ENCODE data around the gene AAMDC. TPM values are rescaled to one million over a fixed set of nuclear protein-coding genes. Genes with fewer than 3 reads are reported as not detected.
A peak's percentile ranks its signal among the peaks of the same experiment; 100 is the strongest.
"Not testable (repeated sequence)": the region's sequence is repeated elsewhere in the genome, so short reads cannot be mapped to it uniquely, and the experiment has no call there.

Gene AAMDC
- total RNA-seq, 2 donors from 2014 or later = 103 to 113 TPM

- no peak for TF ChIP-seq CTCF (IDR thresholded peaks at IDR 0.05)
- no peaks in the 10 kb centered on the region for H3K9me3 ChIP-seq
- H3K27me3 ChIP-seq = no peaks in the 10 kb centered on the region
- peaks cover 0 to 11% of the 10 kb centered on the region in 2 donors for H3K4me1 ChIP-seq
- no peak overlapping the region for H3K4me3 ChIP-seq
- peak; percentile 74 for DNase-seq (ENCODE audit: low spot score)
- no peak overlapping the region for H3K27ac ChIP-seq
- H3K36me3 ChIP-seq = peaks cover 18% of the 10 kb centered on the region
These were observed 58.3 kb downstream of the AAMDC start for GRCh38 chr11:77879218-77879617.

- no peaks in the 10 kb centered on the region for H3K27me3 ChIP-seq
- DNase-seq (ENCODE audit: low spot score) = no peak
- no peak overlapping the region for H3K27ac ChIP-seq
- no peak for TF ChIP-seq CTCF (IDR thresholded peaks at IDR 0.05)
- peaks cover 0 to 11% of the 10 kb centered on the region in 2 donors for H3K4me1 ChIP-seq
- H3K36me3 ChIP-seq = peaks cover 27% of the 10 kb centered on the region
- H3K4me3 ChIP-seq = no peak overlapping the region
- no peaks in the 10 kb centered on the region for H3K9me3 ChIP-seq
These were observed 61.5 kb downstream of the AAMDC start for GRCh38 chr11:77882396-77882795.

GRCh38 chr11:77883775-77884174 lies 62.8 kb downstream of the AAMDC start:
- DNase-seq (ENCODE audit: low spot score) = no peak
- peaks cover 27% of the 10 kb centered on the region for H3K36me3 ChIP-seq
- no peaks in the 10 kb centered on the region for H3K9me3 ChIP-seq
- no peak overlapping the region for H3K27ac ChIP-seq
- H3K4me3 ChIP-seq = no peak overlapping the region
- no peaks in the 10 kb centered on the region for H3K27me3 ChIP-seq
- H3K4me1 ChIP-seq = peaks cover 0 to 5% of the 10 kb centered on the region in 2 donors
- no peak for TF ChIP-seq CTCF (IDR thresholded peaks at IDR 0.05)

- Histone ChIP-seq H3K4me3 (no peak overlapping the region), H3K36me3 (peaks cover 27% of the 10 kb centered on the region), H3K27me3 (no peaks in the 10 kb centered on the region), H3K9me3 (no peaks in the 10 kb centered on the region), H3K4me1 (no peaks in the 10 kb centered on the region), H3K27ac (no peak overlapping the region)
- TF ChIP-seq CTCF (IDR thresholded peaks at IDR 0.05) = no peak
- DNase-seq (ENCODE audit: low spot score) = no peak
These were observed 63.4 kb downstream of the AAMDC start for GRCh38 chr11:77884186-77884828.

GRCh38 chr11:77884829-77885190 lies 63.9 kb downstream of the AAMDC start:
- H3K27ac ChIP-seq = no peak overlapping the region
- no peaks in the 10 kb centered on the region for H3K4me1 ChIP-seq
- TF ChIP-seq CTCF (IDR thresholded peaks at IDR 0.05) = no peak
- DNase-seq (ENCODE audit: low spot score) = no peak
- H3K27me3 ChIP-seq = no peaks in the 10 kb centered on the region
- peaks cover 27% of the 10 kb centered on the region for H3K36me3 ChIP-seq
- H3K9me3 ChIP-seq = no peaks in the 10 kb centered on the region
- H3K4me3 ChIP-seq = no peak overlapping the region

GRCh38 chr11:77886401-77886800 lies 65.5 kb downstream of the AAMDC start:
- H3K9me3 ChIP-seq = no peaks in the 10 kb centered on the region
- H3K4me1 ChIP-seq = no peaks in the 10 kb centered on the region
- no peak for TF ChIP-seq CTCF (IDR thresholded peaks at IDR 0.05)
- H3K27me3 ChIP-seq = no peaks in the 10 kb centered on the region
- DNase-seq (ENCODE audit: low spot score) = no peak
- H3K4me3 ChIP-seq = no peak overlapping the region
- H3K36me3 ChIP-seq = peaks cover 27% of the 10 kb centered on the region
- H3K27ac ChIP-seq = no peak overlapping the region

GRCh38 chr11:77889045-77889444 lies 68.1 kb downstream of the AAMDC start:
- H3K4me3 ChIP-seq; H3K27me3 ChIP-seq; H3K4me1 ChIP-seq; H3K9me3 ChIP-seq; DNase-seq (ENCODE audit: low spot score); H3K27ac ChIP-seq: not testable (repeated sequence)
- H3K36me3 ChIP-seq = peaks cover 22% of the 10 kb centered on the region

- H3K4me3 ChIP-seq; H3K27ac ChIP-seq; H3K27me3 ChIP-seq; DNase-seq (ENCODE audit: low spot score); H3K9me3 ChIP-seq; H3K4me1 ChIP-seq: not testable (repeated sequence)
- H3K36me3 ChIP-seq = peaks cover 11% of the 10 kb centered on the region
These were observed 69.2 kb downstream of the AAMDC start for GRCh38 chr11:77890100-77890614.

GRCh38 chr11:77890619-77891056 lies 69.7 kb downstream of the AAMDC start:
- peaks cover 11% of the 10 kb centered on the region for H3K36me3 ChIP-seq
- H3K9me3 ChIP-seq; DNase-seq (ENCODE audit: low spot score); H3K4me1 ChIP-seq; H3K27ac ChIP-seq; H3K4me3 ChIP-seq; H3K27me3 ChIP-seq: not testable (repeated sequence)

All from right atrium auricular region (tissue), 2 donors.